Transverse colon (tissue), 3 donors: ENCODE data around the gene USP26.

Experiments
- CTCF ChIP-seq, 5 experiments: fragments of 200-600 bp in 3 of 5; fragments of 450-650 bp in 2 of 5; sonication (generic) in 3 of 5; IDR thresholded peaks; 1 replicate in 2 of 5; 2 replicates in 3 of 5; pipeline ENCODE4 v1.5.1; 2016 to 2017; ENCODE audit warnings: antibody characterized with exemption in 5 of 5, inconsistent platforms in 3 of 5, mild to moderate bottlenecking in 2 of 5, moderate library complexity in 1 of 5
- POLR2A ChIP-seq: fragments of 450-650 bp; IDR thresholded peaks from one replicate; pipeline ENCODE4 v1.6.1; 2016; ENCODE audit warnings: antibody characterized with exemption, mild to moderate bottlenecking, moderate library complexity

- TF ChIP-seq CTCF (IDR thresholded peaks at IDR 0.05), result no peak
- no peak for TF ChIP-seq POLR2A
Observed at GRCh38 chrX:133054761-133055405, 42.0 kb downstream of the USP26 start.
